ENCODE measurements around the gene CTXND1.
"Not testable (repeated sequence)": the region's sequence is repeated elsewhere in the genome, so short reads cannot be mapped to it uniquely, and the experiment has no call there.

The CTXND1 gene

DNA sequence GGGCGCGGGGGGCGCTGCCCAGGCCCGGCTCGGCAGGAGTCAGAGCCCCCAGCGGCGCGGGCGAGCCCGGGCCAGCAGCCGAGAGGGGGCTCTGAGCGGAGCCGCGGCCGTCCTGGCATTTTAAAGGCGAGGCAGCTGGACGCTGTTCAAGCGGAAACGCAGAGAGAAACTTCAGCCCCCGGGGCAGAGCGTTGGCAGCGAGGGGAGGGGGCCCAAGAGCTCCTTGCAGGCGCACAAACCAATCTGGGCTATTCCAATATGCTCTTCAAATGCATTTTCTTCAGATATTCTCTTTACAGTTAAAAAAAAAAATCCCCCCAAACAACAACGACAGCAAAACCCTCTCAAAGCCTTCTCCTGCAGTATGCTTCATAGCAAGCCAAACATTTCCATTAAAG lies at the start of gene CTXND1:
Gene CTXND1 (minus strand): TSS at position 93 of the 398 bp plus-strand sequence. CDS start 50,264 bp downstream, outside the sequence.
- DNase-seq = no peak

DNA sequence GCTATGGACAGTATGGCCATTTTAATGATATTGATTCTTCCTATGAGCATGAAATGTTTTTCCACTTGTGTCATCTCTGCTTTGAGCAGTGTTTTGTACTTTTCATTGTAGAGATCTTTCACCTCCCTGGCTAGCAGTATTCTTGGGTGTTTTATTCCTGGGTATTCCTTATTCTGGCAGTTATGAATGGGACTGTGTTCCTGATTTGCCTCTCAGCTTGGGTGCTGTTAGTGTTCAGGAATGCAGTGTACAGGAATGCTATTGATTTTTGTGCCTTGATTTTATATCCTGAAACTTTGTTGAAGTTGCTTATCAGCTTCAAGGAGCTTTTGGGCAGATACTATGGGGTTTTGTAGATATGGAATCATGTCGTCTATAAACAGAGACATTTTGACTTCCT lies 49.5 kb upstream of the CTXND1 start:
- no peak for DNase-seq

DNA sequence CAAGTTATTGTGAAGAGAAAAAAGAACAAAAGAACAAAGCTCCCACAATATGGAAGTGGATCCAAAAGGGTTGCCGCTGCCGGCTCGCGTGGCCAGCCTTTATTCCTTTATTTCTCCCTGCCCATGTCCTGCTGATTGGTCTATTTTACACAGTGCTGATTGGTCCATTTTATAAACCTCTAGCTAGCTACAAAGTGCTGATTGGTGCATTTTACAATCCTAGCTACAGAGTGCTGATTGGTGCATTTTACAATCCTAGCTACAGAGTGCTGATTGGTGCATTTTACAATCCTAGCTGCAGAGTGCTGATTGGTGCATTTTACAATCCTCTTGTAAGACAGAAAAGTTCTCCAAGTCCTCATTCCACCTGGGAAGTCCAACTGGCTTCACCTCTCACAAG lies 43.8 kb upstream of the CTXND1 start:
- DNase-seq = not testable (repeated sequence)

DNA sequence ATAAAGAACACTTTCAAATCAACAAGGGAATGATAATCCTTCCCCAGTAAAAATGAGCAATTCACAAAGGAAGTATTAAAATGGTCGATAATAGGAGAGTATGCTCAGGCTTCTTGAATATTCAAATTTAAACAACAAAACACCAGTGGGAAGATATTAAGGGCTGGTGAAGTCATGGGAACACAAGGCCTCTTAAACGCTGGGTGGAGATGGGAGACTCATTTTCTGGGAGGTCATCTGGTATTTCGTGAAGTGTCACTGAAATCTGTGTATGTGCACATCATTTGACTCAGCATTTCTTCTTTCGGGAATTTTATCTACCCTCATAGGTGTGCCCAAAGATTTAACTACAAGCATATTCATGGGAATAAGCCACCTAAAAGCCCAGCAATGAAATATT lies 40.1 kb upstream of the CTXND1 start:
- DNase-seq = no peak

DNA sequence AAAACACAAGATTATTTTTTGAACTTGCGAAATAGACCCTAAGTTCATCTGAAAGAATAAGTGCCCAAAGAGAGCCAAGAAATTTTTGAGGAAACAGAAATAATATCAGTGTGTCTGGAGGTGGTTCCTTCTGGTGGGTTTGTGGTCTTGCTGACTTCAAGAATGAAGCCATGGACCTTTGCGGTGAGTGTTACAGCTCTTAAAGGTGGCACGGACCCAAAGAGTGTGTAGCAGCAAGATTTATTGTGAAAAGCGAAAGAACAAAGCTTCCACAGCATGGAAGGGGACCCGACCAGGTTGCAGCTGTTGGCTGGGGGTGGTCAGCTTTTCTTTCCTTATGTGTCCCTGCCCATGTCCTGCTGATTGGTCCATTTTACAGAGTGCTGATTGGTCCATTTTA lies 38.9 kb upstream of the CTXND1 start:
- DNase-seq = not testable (repeated sequence)

DNA sequence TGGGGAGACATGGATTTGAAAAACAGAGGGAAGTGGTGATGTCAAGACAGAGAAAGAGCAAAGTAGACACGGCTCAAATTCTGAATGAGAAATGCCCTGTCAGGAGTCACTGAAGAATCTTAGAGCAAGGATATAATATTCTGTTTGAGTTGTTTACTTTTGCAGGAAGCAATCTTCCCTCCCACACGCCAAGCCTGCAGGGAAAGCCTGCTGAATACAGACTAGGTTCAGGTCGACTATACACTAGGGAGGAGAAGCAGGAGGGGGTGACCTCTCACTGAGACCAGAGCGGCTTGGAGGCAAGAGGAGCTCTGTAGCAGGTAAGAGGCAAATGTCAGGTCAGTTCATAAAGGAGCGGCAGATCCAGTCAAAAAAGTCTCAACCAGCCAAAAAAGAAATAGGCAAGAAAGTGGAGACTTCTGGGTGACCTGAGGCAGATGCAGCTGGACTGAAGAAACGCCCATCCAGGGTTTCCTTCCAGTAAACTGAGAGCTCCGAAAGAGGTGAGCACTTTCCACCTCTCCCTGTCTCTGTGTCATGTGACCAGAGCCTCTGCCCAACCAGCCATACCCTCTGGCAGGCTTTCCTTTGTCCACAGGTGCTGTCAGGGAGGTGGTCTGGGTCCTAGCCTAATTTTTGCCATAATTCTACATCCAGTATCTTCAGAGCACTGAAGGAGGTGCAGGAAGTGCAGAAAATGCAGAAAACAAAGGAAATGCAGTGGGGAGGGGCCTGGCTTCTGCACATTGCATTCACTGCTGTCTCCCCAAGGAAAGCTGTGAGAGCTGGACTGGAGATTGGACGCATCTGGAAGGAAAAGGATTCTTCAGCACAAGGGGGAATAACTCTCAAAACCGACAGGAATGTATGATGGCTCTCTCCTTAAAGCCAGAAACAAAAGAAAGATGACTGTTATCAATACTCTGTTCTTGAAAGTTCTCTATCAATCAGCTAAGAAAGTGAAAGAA lies 37.8 kb upstream of the CTXND1 start:
- DNase-seq = no peak

DNA sequence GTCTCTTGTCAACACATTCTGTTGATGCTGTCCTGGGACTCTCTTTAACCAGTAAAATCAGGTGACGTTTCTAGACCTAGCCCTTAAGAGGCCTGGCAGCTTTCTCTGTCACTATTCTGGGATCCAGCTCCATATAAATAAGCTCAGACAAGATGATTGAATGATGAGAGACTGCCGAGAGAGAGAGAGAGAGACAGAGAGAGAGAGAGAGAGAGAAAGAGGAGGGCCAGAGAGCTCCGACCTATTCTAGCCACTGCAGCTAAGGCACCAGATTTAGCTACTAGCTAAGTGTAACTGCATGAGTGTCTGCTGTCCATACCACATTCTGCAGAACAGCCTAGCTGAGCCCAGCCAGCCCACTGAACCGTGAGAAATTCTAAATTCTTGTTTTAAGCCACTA lies 36.1 kb upstream of the CTXND1 start:
- no peak for DNase-seq

DNA sequence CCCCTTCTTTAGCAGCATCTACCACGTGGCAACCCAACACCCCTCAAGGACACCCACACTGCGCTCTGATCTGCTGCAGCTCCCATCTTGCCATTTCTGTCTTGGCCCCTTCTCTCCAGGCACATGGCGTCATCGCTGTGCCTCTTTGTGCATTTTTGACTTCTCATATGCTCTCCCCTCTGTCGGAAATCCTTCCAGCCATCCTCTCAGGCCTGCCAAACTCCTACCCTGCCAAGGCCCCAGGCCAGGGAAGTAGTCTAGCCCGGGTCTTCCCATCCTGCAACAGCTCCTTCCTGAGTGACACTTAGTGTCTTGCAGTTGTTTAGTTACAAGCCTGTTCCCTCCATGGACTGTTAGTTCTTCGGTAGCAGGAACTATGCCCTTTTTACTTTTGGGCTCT lies 34.0 kb upstream of the CTXND1 start:
- no peak for DNase-seq

DNA sequence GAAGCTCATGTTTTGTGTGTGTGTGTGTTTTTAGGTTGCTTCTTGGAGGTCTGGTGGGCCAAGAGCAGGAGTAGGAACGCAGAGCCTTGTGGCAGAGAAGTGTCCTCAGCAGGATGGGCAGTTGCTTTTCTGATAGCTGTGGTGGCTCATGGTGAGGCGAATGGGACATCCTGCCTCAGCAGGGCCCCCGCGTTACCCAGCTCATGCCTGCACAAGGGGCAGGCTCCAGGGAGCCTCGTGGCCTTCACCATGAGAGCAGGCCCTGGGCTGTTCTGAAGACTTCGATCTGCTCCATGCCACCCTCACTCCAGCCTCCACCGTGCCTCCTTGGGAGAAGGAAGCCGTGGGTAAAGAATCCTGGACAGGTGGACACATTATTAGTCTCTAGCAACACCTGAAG lies 33.4 kb upstream of the CTXND1 start:
- no peak for DNase-seq

DNA sequence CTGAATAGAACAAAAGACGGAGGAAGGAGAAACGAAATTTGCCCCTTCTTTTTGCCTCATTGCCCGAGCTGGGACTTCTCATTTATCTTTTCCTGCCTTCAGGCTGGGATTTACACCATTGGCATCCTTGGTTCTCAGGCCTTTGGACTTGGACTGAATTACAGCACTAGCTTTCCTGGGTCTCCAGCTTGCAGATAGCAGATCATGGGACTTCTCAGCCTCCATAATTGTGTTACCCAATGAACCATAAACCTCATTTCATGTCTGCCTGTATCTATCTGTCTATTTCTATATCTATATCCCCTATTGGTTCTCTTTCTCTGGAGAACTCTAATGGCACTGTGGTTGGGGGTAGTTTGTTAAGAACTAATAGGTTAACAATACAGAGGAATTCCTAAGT lies 31.5 kb upstream of the CTXND1 start:
- no peak for DNase-seq

DNA sequence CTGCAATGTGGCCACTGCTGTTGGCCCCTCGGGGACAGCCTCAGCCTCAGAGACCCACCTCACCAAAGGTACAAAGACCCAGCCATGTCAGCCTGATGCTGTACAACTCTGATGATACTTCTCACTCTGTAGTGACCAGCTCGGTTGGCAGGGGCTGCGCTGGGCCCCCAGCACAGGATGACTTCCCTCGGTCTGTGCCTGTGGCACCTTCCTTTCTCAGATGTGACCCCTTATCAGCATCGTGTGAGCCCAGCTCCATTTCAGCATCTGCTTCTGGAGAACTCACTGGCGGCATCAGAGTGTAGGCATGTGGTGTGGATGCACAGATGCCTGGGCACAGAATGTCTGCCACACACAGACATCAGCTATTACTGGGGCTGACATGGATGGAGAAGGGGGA lies 25.1 kb upstream of the CTXND1 start:
- DNase-seq = no peak

DNA sequence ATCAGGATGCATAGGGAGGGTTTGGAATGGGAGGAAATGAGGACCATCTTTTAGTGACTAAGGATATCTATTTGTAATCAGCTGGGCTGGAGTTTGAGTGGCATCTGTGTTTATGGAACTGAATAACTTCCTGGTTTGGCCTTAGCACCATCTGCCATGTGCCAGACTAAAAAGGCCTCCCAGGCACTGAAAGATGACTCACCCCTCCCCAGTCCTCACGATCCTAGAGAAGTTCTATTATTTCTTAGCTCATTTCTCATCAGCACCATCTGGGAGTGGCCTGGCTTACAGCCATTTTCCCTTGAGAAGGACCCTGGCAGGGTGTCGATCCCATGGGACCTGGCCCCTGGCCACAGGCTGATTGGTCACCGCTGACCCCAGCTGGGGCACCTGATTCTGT lies 23.9 kb upstream of the CTXND1 start:
- DNase-seq = no peak

DNA sequence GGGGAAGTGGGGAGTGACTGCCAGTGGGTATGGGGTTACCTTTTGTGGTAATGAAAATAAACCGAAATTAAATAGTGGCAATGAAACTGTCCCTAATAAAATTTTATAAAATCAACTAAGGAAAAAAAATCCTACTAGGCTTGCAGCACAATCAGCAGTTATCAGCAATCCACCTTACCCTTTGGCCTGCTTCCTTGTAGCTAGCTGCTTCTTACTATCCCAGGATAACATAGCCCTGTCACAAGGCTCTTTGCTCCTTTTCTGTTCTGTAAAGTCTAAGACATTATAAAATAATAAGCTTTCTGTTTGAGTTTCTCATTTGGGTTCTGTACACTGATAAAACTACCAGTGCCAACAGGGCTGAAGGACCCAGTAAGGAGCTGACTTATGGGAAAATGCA lies 23.0 kb upstream of the CTXND1 start:
- no peak for DNase-seq

DNA sequence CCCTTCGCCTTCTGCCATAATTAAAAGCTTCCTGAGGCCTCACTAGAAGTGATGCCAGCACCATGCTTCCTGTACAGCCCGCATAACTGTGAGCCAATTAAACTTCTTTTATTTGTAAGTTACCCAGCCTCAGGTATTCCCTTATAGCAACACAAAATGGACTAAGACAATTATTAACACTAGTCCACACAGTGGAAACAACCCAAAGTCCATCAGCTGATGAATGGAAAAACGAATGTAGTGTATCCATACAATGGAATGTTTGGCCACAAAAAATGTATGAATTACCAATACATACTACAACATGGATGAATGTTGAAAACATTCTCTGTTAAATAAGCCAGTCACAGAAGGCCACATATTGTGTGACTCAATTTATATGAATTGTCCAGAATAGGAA lies 22.5 kb upstream of the CTXND1 start:
- no peak for DNase-seq

DNA sequence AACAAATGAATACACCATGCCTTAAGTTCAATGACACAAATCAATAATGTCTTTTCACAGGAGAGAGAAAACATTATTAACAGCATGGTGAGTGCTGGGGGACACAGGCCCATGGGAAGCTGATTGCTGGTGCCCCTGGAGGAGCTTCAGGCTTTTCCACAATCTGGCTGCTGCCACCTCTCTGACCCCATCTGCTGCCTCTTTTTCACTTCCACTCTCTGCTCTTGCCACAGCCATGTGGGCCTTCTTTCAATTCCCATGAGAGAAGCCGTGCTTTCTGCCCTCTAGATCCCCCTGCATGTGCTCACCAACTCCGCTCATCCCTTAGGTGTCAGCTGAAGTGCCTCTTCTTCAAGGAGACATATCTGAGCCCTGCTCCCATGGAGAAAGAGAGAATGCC lies 21.0 kb upstream of the CTXND1 start:
- no peak for DNase-seq

DNA sequence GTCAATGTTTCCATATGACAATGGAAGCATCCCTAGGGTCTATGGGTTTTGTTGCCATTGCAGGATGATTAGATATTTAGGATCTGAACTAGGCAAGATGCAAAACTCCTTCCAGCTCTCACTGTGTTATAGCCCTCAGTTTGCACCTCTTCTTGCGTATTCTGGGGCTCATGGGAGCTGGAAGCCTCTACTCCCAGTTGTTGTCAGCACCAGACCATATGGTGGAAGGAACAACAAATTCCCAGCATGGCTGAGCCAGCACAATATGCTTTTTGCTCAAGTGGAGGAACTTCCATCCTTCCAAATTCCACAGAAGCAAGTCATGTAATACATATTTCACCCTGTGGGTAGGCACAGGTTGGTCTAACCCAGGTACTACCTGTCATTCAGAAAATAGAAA lies 18.5 kb upstream of the CTXND1 start:
- DNase-seq = no peak

DNA sequence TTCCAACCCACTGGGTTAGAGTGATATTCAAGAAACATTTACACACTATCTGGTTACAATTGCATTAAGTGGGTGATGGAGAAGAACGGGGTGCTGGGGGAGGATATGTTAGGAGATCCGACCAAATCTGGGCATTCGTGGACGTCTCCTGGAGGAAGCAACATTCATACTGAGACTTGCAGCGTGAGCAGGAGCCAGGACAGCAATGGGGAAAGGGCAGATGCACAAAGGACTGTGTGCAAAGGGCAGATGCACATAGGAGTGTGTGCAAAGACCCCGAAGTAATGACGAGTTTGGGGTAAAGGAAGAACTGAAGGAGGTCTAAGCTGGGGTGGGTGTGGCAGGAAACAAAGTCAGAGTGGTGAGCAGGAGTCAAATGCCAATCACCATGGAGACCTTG lies 16.1 kb upstream of the CTXND1 start:
- DNase-seq = no peak

DNA sequence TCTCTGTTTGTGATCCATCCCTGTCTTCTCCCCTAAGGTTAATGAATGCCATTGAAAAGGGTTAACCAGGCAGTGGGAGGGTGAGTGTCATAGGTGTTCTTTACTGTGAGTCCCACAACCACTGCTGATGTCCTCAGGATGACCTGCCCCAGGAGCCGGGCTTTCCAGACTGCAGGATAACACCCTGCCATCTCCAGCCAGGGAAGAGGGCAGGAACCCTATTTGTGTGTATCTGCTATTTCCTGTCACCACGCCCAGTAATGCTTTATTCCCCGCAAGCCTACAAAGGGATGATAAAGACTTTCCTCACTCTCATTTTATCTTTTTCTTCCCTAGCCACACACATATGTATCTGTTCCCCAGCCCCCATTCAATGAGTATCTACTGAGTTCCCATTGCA lies 15.6 kb upstream of the CTXND1 start:
- DNase-seq = no peak

DNA sequence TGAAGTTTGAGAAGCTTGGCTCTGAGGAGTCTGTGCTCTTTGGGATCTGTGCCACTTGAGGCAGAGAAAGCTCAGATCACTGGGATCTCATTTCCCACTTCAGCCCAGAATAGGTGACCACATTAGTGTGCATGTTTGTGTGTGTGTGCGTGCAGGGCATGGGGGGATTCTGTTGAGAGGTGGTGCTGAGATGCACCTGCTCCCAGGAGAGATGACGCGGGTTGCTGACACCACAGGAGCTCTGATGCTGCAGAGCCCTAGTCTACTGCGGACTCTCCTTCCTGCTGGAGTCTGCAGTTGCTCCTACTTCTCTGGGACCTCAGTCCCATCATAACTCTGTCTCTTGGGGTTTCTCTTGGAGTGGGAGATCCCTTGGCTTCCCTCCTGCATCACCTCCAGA lies 14.7 kb upstream of the CTXND1 start:
- no peak for DNase-seq

DNA sequence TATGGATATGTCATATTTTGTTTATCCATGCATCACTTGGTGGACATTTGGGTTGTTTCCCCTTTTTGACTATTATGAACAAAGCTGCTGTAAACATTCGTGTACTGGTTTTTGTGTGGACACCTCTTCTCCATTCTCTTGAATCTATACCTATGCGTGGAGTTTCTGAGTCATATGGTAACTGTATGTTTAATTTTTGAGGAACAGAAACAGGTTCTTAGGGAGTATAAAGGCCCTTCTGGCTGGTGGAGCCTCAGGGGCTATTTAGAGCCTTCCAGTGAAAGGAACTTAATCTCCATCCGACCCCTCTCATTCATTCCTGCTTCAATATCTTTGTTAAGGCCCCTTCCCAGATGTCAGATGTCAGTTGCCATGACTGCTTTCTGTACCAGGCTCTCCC lies 14.1 kb upstream of the CTXND1 start:
- DNase-seq = no peak

DNA sequence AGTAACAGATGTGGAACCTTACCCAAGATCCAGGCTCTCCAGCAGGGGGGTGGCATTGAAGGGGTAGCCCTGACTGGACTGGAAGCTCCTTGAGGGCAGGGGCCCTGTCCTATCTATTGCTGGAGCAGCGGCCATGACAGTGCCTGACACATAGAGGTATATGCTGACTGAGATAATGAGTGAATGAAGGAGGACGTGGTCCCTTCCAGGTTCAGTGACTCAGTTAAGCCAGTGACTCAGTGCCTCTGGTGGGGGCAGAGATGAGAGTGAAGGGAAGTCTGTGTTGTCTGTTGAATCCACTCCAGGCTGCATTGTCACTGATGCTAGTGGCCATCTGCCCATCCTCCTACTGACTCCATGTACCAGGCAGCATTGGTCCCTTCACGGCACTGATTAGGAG lies 13.0 kb upstream of the CTXND1 start:
- no peak for DNase-seq

DNA sequence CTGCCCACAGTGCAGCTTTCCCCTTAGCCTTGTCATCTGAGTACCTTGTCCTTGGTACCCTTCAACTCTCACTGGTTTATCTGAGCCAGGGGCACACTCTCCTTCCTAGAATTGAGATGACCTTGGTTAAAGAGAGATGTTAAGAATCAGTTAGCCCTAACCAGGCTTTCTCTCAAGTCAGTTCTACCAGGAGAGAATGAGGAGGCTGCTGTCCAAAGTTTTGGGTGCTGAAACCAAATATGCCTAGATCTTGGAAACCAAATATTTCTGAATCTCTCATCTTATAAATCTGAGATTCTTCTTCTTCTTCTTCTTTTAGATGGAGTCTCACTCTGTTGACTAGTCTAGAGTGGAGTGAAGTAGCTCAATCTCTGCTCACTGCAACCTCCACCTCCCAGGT lies 12.0 kb upstream of the CTXND1 start:
- no peak for DNase-seq

DNA sequence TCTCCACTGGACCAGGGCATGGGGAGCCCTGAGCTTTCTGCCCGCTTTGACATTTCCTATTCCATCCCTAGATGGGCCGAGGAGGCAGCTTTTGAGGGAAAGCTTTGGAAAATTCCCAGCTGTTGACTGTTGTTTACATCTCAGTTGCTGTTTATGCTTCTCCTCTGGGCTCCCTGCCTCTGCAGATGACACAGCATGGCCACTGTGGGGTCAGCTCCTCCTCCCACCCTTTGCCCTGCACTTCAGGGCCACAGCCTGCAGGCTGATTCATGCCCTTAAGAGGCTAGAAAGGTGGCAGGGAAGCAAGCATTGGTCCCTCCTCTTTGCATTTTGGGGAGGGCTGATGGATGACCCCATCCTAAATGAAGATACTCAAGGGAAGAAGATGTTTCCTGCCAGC lies 8.5 kb upstream of the CTXND1 start:
- DNase-seq = no peak

DNA sequence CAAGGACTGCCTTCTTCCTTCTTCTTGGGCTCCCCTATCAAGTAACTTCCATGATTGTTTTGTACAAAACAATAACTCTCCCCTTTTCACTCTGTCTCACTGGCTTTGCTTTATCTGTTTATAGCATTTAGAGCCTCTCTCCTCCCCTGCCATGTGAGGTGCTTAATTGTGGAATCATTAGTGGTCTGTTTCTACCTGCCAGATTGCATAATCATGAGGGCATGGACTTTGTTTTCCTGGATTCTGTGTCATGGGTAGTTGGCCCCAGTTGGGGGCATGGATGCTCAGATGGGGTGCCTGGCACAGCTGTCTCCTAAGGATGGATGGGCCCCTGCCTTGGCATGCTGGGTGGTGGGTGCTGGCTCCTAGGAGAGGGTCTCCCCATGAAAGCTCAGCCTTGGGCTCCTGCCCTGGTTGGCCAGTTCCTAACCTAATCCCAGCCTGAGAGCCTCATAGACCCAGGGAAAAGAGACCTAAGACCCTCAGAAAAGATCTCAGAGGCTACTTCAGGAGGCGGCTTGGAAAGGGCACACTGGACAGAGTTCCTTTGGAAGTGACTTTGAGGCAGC lies 8.0 kb upstream of the CTXND1 start:
- DNase-seq = no peak
